ENCODE data around the gene UBE2G1.

DNA sequence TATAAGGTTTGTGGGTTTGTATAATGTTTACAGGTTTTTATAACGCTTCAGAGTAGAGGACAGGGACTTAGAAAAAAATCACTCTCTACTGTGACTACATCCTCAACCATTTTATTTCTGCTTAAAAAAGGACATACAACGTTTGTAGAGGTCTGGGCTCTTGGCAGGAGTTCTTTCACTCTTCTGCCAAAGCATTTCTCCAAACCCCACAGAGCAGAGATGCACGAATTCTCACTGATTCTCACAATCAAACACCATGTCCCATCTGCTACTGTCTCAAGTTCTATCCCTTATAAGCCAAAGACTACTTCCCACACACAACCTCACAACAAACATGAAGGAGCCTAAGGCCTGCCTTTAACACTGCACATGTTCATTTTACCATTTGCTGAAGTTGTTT, 95.7 kb downstream of the UBE2G1 start:
- TF ChIP-seq, protein P1, sequence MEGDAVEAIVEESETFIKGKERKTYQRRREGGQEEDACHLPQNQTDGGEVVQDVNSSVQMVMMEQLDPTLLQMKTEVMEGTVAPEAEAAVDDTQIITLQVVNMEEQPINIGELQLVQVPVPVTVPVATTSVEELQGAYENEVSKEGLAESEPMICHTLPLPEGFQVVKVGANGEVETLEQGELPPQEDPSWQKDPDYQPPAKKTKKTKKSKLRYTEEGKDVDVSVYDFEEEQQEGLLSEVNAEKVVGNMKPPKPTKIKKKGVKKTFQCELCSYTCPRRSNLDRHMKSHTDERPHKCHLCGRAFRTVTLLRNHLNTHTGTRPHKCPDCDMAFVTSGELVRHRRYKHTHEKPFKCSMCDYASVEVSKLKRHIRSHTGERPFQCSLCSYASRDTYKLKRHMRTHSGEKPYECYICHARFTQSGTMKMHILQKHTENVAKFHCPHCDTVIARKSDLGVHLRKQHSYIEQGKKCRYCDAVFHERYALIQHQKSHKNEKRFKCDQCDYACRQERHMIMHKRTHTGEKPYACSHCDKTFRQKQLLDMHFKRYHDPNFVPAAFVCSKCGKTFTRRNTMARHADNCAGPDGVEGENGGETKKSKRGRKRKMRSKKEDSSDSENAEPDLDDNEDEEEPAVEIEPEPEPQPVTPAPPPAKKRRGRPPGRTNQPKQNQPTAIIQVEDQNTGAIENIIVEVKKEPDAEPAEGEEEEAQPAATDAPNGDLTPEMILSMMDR (optimal IDR thresholded peaks at IDR 0.05 in 1 of 3, IDR thresholded peaks at IDR 0.05 in 1 of 3, conservative IDR thresholded peaks at IDR 0.05 in 1 of 3; ENCODE audit: extremely low read depth in 1 of 3, insufficient read depth in 2 of 3, low read length in 3 of 3), result no peak
- TF ChIP-seq EZH2 (IDR thresholded peaks at IDR 0.05; ENCODE audit: low read length), result no peak
